Fibroblast of the aortic adventitia (primary cell): ENCODE measurements around the gene DYNC2LI1. TPM values are rescaled to one million over a fixed set of nuclear protein-coding genes. Genes with fewer than 3 reads are reported as not detected.

ENCODE experiments used
- DNase-seq: peaks from one replicate; pipeline ENCODE4 v3.0.0-alpha.2; 2010; ENCODE audit warnings: low read depth
- H3K4me3 ChIP-seq: 2 replicates; pipeline ENCODE4 v1.5.1; 2011; ENCODE audit warnings: low read depth, mild to moderate bottlenecking, control low read depth, low read length, moderate library complexity
- CTCF ChIP-seq: IDR thresholded peaks from 2 replicates; pipeline ENCODE4 v1.5.1; 2011; ENCODE audit warnings: mild to moderate bottlenecking, low read length, control low read depth, inconsistent platforms; ENCODE audit not compliant: insufficient read depth
- total RNA-seq: library from RNA; depleted of rRNA; stranded (reverse); fragments of >200 nt; gene quantifications from 2 replicates; pipeline ENCODE4 v1.2.3, GENCODE V29; 2012; ENCODE audit warnings: low replicate concordance

The DYNC2LI1 gene
- total RNA-seq, 1 donor = 27.4 TPM

- no peak for TF ChIP-seq CTCF
- DNase-seq = no peak
- H3K4me3 ChIP-seq = no peak overlapping the region
Measured at GRCh38 chr2:43777306-43777926, 3.6 kb downstream of the DYNC2LI1 start.

- TF ChIP-seq CTCF = no peak
- DNase-seq = no peak
- no peak overlapping the region for H3K4me3 ChIP-seq
Measured at GRCh38 chr2:43778233-43778632, 4.4 kb downstream of the DYNC2LI1 start.

- TF ChIP-seq CTCF = no peak
- H3K4me3 ChIP-seq = no peak overlapping the region
- no peak for DNase-seq
Measured at GRCh38 chr2:43787895-43788294, 14.1 kb downstream of the DYNC2LI1 start.

- DNase-seq = no peak
- no peak for TF ChIP-seq CTCF
- H3K4me3 ChIP-seq = no peak overlapping the region
Measured at GRCh38 chr2:43788646-43789045, 14.8 kb downstream of the DYNC2LI1 start.

GRCh38 chr2:43790147-43790546, 16.3 kb downstream of the DYNC2LI1 start:
- no peak overlapping the region for H3K4me3 ChIP-seq
- no peak for TF ChIP-seq CTCF
- no peak for DNase-seq

GRCh38 chr2:43791035-43791765, 17.4 kb downstream of the DYNC2LI1 start:
- TF ChIP-seq CTCF = no peak
- no peak overlapping the region for H3K4me3 ChIP-seq
- no peak for DNase-seq

GRCh38 chr2:43792653-43793052, 18.8 kb downstream of the DYNC2LI1 start:
- H3K4me3 ChIP-seq = no peak overlapping the region
- no peak for DNase-seq
- no peak for TF ChIP-seq CTCF
